ENCODE measurements around the gene SDK1.

DNA sequence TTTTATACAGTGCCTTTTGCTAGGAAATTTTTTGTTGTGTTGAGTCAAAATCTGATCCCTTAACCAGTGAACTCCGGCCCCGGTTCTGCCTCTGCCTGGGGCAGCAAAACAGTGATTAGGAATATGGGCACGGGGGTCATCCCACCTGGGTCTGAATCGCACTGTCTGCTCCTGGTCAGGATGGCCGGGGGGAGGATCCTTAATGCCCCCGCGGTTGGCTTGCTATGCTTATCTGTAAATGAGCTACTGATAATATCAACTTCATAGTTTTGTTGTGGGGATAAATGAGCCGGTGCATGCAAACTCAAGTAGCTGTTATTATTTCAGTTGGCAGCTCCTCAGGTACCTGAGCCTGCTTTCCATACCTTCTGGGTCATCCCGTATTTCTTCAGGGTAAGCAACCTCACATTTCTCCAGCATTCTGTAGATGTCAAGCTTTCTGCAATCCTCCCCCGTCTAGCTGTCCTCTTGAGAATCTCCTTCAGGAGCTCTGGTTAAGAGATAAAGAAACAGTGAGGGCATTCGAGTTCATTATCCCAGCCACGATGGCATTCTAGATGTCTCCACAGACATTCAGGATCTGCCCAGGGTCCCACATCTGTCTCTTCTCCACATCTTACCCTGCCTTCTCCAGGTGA lies 592.2 kb downstream of the SDK1 start:
- TF ChIP-seq, protein P1, sequence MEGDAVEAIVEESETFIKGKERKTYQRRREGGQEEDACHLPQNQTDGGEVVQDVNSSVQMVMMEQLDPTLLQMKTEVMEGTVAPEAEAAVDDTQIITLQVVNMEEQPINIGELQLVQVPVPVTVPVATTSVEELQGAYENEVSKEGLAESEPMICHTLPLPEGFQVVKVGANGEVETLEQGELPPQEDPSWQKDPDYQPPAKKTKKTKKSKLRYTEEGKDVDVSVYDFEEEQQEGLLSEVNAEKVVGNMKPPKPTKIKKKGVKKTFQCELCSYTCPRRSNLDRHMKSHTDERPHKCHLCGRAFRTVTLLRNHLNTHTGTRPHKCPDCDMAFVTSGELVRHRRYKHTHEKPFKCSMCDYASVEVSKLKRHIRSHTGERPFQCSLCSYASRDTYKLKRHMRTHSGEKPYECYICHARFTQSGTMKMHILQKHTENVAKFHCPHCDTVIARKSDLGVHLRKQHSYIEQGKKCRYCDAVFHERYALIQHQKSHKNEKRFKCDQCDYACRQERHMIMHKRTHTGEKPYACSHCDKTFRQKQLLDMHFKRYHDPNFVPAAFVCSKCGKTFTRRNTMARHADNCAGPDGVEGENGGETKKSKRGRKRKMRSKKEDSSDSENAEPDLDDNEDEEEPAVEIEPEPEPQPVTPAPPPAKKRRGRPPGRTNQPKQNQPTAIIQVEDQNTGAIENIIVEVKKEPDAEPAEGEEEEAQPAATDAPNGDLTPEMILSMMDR (IDR thresholded peaks at IDR 0.05), result no peak
- TF ChIP-seq POLR2A (IDR thresholded peaks at IDR 0.05), result no peak

Data from uterus (tissue), 2 donors.